ENCODE measurements around the gene GRPEL1.
A peak's percentile ranks its signal among the peaks of the same experiment; 100 is the strongest.

Gene GRPEL1

GRCh38 chr4:7025040-7025602, 42.7 kb downstream of the GRPEL1 start:
- no peak for DNase-seq

- no peak for DNase-seq
These were observed 43.5 kb downstream of the GRPEL1 start for GRCh38 chr4:7024336-7024890.

GRCh38 chr4:7023901-7024300, 44.0 kb downstream of the GRPEL1 start:
- DNase-seq, result no peak

GRCh38 chr4:7023486-7023885, 44.4 kb downstream of the GRPEL1 start:
- no peak for DNase-seq

- no peak for DNase-seq
These were observed 45.8 kb downstream of the GRPEL1 start for GRCh38 chr4:7021930-7022664.

GRCh38 chr4:7021355-7021754, 46.5 kb downstream of the GRPEL1 start:
- DNase-seq, result no peak

- DNase-seq, result no peak
These were observed 47.0 kb downstream of the GRPEL1 start for GRCh38 chr4:7020856-7021255.

GRCh38 chr4:7020290-7020689, 47.6 kb downstream of the GRPEL1 start:
- no peak for DNase-seq

- DNase-seq, result no peak
These were observed 48.5 kb downstream of the GRPEL1 start for GRCh38 chr4:7019367-7019766.

GRCh38 chr4:7018281-7018680, 49.6 kb downstream of the GRPEL1 start:
- no peak for DNase-seq

GRCh38 chr4:7017446-7018048, 50.3 kb downstream of the GRPEL1 start:
- DNase-seq, result peak in 15 of 58 donors; percentile 19 to 54 (median 33)

GRCh38 chr4:7016512-7016911, 51.4 kb downstream of the GRPEL1 start:
- DNase-seq, result no peak

GRCh38 chr4:7016086-7016485, 51.8 kb downstream of the GRPEL1 start:
- DNase-seq, result no peak

GRCh38 chr4:7015383-7016035, 52.4 kb downstream of the GRPEL1 start:
- DNase-seq, result no peak

GRCh38 chr4:7014815-7015214, 53.0 kb downstream of the GRPEL1 start:
- no peak for DNase-seq

- no peak for DNase-seq
These were observed 54.7 kb downstream of the GRPEL1 start for GRCh38 chr4:7013175-7013574.

- DNase-seq, result peak in 9 of 58 donors; percentile 12 to 74 (median 29)
These were observed 58.3 kb downstream of the GRPEL1 start for GRCh38 chr4:7009564-7009963.
